Thyroid gland (tissue), 4 donors: Measurements from ENCODE around the gene SLC10A3.

Experiments used
- POLR2A ChIP-seq, 2 donors: fragments of 450-650 bp; IDR thresholded peaks; one replicate each; pipeline ENCODE4 v1.6.1; 2017; ENCODE audit warnings: antibody characterized with exemption in 2 of 2, mild to moderate bottlenecking in 2 of 2, moderate library complexity in 1 of 2
- TF ChIP-seq, protein P1 (sequence below), 6 experiments: fragments of 200-600 bp in 3 of 6; fragments of 450-650 bp in 3 of 6; sonication (generic) in 3 of 6; IDR thresholded peaks; one replicate each; pipeline ENCODE4 v1.5.1; 2016 to 2019; ENCODE audit warnings: antibody characterized with exemption in 6 of 6, mild to moderate bottlenecking in 2 of 6, inconsistent platforms in 1 of 6, moderate library complexity in 1 of 6

- TF ChIP-seq, protein P1, sequence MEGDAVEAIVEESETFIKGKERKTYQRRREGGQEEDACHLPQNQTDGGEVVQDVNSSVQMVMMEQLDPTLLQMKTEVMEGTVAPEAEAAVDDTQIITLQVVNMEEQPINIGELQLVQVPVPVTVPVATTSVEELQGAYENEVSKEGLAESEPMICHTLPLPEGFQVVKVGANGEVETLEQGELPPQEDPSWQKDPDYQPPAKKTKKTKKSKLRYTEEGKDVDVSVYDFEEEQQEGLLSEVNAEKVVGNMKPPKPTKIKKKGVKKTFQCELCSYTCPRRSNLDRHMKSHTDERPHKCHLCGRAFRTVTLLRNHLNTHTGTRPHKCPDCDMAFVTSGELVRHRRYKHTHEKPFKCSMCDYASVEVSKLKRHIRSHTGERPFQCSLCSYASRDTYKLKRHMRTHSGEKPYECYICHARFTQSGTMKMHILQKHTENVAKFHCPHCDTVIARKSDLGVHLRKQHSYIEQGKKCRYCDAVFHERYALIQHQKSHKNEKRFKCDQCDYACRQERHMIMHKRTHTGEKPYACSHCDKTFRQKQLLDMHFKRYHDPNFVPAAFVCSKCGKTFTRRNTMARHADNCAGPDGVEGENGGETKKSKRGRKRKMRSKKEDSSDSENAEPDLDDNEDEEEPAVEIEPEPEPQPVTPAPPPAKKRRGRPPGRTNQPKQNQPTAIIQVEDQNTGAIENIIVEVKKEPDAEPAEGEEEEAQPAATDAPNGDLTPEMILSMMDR (IDR thresholded peaks at IDR 0.05), result no peak
- TF ChIP-seq POLR2A (IDR thresholded peaks at IDR 0.05), result no peak
These were observed 5.1 kb upstream of the SLC10A3 start for GRCh38 chrX:154495472-154495922.
